HEK293 (cell line): Measurements from ENCODE around the gene RFX2.

Source experiments
- CTCF ChIA-PET: fragments of 350-600 bp; formaldehyde crosslinking; extraction: SDS; loops from one replicate; lab custom pipeline; 2021; ENCODE audit warnings: antibody characterized with exemption; lab: Yijun Ruan, JAX
- POLR2A ChIA-PET: fragments of 300-600 bp; formaldehyde crosslinking; extraction: SDS; loops from one replicate; lab custom pipeline; 2020; ENCODE audit warnings: antibody characterized with exemption, inconsistent platforms; lab: Yijun Ruan, JAX
- H3K27ac ChIP-seq: fragments of 200-500 bp; sonication (Bioruptor generic); 2 replicates; pipeline ENCODE4 v1.5.1; 2014; ENCODE audit warnings: low read depth, low read length, control low read depth, inconsistent platforms; ENCODE audit errors: extremely low read depth
- H3K36me3 ChIP-seq, 2 experiments: fragments of 200-500 bp in 1 of 2; sonication (Bioruptor generic) in 1 of 2; 1 replicate in 1 of 2; 2 replicates in 1 of 2; pipeline ENCODE4 v1.5.1; 2014 to 2017; ENCODE audit warnings: inconsistent platforms in 2 of 2, low read length in 2 of 2; ENCODE audit not compliant: control insufficient read depth in 2 of 2, insufficient read depth in 1 of 2
- H3K4me1 ChIP-seq: fragments of 200-500 bp; sonication (Bioruptor generic); 2 replicates; pipeline ENCODE4 v1.5.1; 2014; ENCODE audit warnings: mild to moderate bottlenecking, low read length, inconsistent platforms; ENCODE audit not compliant: control insufficient read depth, insufficient read depth
- H3K4me3 ChIP-seq: 2 replicates; pipeline ENCODE4 v1.5.1; 2011; ENCODE audit warnings: low read depth, mild to moderate bottlenecking, control low read depth, low read length, moderate library complexity
- H3K9me3 ChIP-seq: fragments of 200-500 bp; sonication (Bioruptor generic); 2 replicates; pipeline ENCODE4 v1.5.1; 2014; ENCODE audit warnings: low read depth, low read length, inconsistent platforms; ENCODE audit not compliant: control insufficient read depth, insufficient read depth
- EGR2 ChIP-seq: fragments of 450-650 bp; formaldehyde crosslinking; IDR thresholded peaks from 2 replicates; pipeline ENCODE4 v1.5.1; 2016; ENCODE audit warnings: low read depth, missing biosample characterization, missing genetic modification characterization
- GLI2 ChIP-seq: fragments of 450-650 bp; formaldehyde crosslinking; IDR thresholded peaks from 2 replicates; pipeline ENCODE4; 2017; ENCODE audit warnings: missing biosample characterization, missing genetic modification characterization, low read depth, borderline replicate concordance
- GLIS1 ChIP-seq: fragments of 450-650 bp; formaldehyde crosslinking; IDR thresholded peaks from 2 replicates; pipeline ENCODE4 v1.5.1; 2016; ENCODE audit warnings: missing biosample characterization, missing genetic modification characterization
- HIC1 ChIP-seq: fragments of 450-650 bp; formaldehyde crosslinking; IDR thresholded peaks from 2 replicates; pipeline ENCODE4 v1.5.1; 2016; ENCODE audit warnings: missing biosample characterization, missing genetic modification characterization
- KLF17 ChIP-seq: fragments of 450-650 bp; formaldehyde crosslinking; IDR thresholded peaks from 2 replicates; pipeline ENCODE4 v1.5.1; 2016; ENCODE audit warnings: missing biosample characterization, missing genetic modification characterization
- OSR2 ChIP-seq: fragments of 450-650 bp; formaldehyde crosslinking; IDR thresholded peaks from 2 replicates; pipeline ENCODE4 v1.5.1; 2016; ENCODE audit warnings: missing biosample characterization, missing genetic modification characterization
- PRDM4 ChIP-seq: fragments of 450-650 bp; formaldehyde crosslinking; IDR thresholded peaks from 2 replicates; pipeline ENCODE4 v1.5.1; 2017; ENCODE audit warnings: missing biosample characterization, missing genetic modification characterization
- SCRT2 ChIP-seq: fragments of 450-650 bp; formaldehyde crosslinking; IDR thresholded peaks from 2 replicates; pipeline ENCODE4 v1.5.1; 2016; ENCODE audit warnings: missing biosample characterization, missing genetic modification characterization
- SP2 ChIP-seq: fragments of 450-650 bp; formaldehyde crosslinking; IDR thresholded peaks from 2 replicates; pipeline ENCODE4 v1.5.1; 2016; ENCODE audit warnings: missing biosample characterization, missing genetic modification characterization
- SP7 ChIP-seq: fragments of 450-650 bp; formaldehyde crosslinking; IDR thresholded peaks from 2 replicates; pipeline ENCODE4 v1.5.1; 2016; ENCODE audit warnings: missing biosample characterization, missing genetic modification characterization
- WT1 ChIP-seq: fragments of 450-650 bp; formaldehyde crosslinking; IDR thresholded peaks from 2 replicates; pipeline ENCODE4 v1.5.1; 2016; ENCODE audit warnings: missing biosample characterization, missing genetic modification characterization
- YY2 ChIP-seq: fragments of 450-650 bp; formaldehyde crosslinking; IDR thresholded peaks from 2 replicates; pipeline ENCODE4 v1.5.1; 2016; ENCODE audit warnings: missing biosample characterization, missing genetic modification characterization
- ZFHX2 ChIP-seq: fragments of 450-650 bp; formaldehyde crosslinking; conservative IDR thresholded peaks from 2 replicates; pipeline ENCODE4 v1.5.1; 2016; ENCODE audit warnings: missing biosample characterization, missing genetic modification characterization
- ZFP3 ChIP-seq: fragments of 450-650 bp; formaldehyde crosslinking; IDR thresholded peaks from 2 replicates; pipeline ENCODE4 v1.5.1; 2016; ENCODE audit warnings: low read depth, missing biosample characterization, missing genetic modification characterization
- ZFP37 ChIP-seq: fragments of 450-650 bp; formaldehyde crosslinking; IDR thresholded peaks from 2 replicates; pipeline ENCODE4 v1.5.1; 2016; ENCODE audit warnings: missing biosample characterization, missing genetic modification characterization
- ZNF138 ChIP-seq: fragments of 450-650 bp; formaldehyde crosslinking; IDR thresholded peaks from 2 replicates; pipeline ENCODE4 v1.5.1; 2016; ENCODE audit warnings: missing biosample characterization, missing genetic modification characterization, borderline replicate concordance
- ZNF157 ChIP-seq: fragments of 450-650 bp; formaldehyde crosslinking; IDR thresholded peaks from 2 replicates; pipeline ENCODE4 v1.5.1; 2016; ENCODE audit warnings: missing biosample characterization, missing genetic modification characterization
- ZNF19 ChIP-seq: fragments of 450-650 bp; formaldehyde crosslinking; IDR thresholded peaks from 2 replicates; pipeline ENCODE4; 2016; ENCODE audit warnings: missing biosample characterization, missing genetic modification characterization, low read depth
- ZNF23 ChIP-seq: fragments of 450-650 bp; formaldehyde crosslinking; IDR thresholded peaks from 2 replicates; pipeline ENCODE4 v1.5.1; 2016; ENCODE audit warnings: missing biosample characterization, missing genetic modification characterization, borderline replicate concordance
- ZNF341 ChIP-seq: fragments of 450-650 bp; formaldehyde crosslinking; IDR thresholded peaks from 2 replicates; pipeline ENCODE4; 2016; ENCODE audit warnings: low read depth, missing biosample characterization, missing genetic modification characterization
- ZNF629 ChIP-seq: fragments of 450-650 bp; formaldehyde crosslinking; IDR thresholded peaks from 2 replicates; pipeline ENCODE4 v1.5.1; 2017; ENCODE audit warnings: missing biosample characterization, missing genetic modification characterization
- ZNF677 ChIP-seq: fragments of 450-650 bp; IDR thresholded peaks from 2 replicates; pipeline ENCODE4 v1.5.0; 2018; ENCODE audit warnings: missing biosample characterization, mild to moderate bottlenecking, missing genetic modification characterization, moderate library complexity
- ZNF768 ChIP-seq: fragments of 450-650 bp; formaldehyde crosslinking; IDR thresholded peaks from 2 replicates; pipeline ENCODE4 v1.5.1; 2018; ENCODE audit warnings: missing biosample characterization, mild to moderate bottlenecking, missing genetic modification characterization
- TF ChIP-seq, protein P1 (sequence below): fragments of 450-650 bp; formaldehyde crosslinking; IDR thresholded peaks from 2 replicates; pipeline ENCODE4 v1.5.1; 2016; ENCODE audit warnings: missing biosample characterization, missing genetic modification characterization

Gene RFX2

DNA sequence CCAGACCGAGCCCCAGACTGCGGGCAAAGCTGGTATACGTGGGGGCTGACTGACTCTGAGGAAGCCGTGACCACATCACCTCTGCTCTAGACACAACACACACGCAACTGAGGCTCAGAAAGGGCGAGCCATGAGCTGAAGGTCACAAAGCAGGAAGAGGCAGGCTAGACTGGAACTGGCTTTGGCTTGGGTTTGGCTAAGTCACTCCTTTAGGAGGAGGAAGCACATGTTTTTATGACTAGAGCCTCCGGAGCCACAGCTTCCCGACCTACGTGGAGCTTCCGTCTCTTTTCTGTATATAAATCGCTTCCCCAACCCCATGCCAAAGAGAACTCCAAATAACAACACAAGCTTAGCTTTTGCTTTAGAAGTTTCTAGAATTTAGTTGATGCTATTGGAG, 48.0 kb downstream of the RFX2 start (continued):
- no peak for TF ChIP-seq ZFP37
- no peak for TF ChIP-seq WT1 (tag by site-specific recombination)
- TF ChIP-seq ZNF138 (tag by site-specific recombination), result no peak
- TF ChIP-seq OSR2 (tag by site-specific recombination), result no peak
- TF ChIP-seq SP2 (tag by site-specific recombination), result no peak
- no peak for TF ChIP-seq YY2 (tag by site-specific recombination)
- no peak for TF ChIP-seq ZFP3 (tag by site-specific recombination)
- no peak for TF ChIP-seq ZNF23 (tag by site-specific recombination)

DNA sequence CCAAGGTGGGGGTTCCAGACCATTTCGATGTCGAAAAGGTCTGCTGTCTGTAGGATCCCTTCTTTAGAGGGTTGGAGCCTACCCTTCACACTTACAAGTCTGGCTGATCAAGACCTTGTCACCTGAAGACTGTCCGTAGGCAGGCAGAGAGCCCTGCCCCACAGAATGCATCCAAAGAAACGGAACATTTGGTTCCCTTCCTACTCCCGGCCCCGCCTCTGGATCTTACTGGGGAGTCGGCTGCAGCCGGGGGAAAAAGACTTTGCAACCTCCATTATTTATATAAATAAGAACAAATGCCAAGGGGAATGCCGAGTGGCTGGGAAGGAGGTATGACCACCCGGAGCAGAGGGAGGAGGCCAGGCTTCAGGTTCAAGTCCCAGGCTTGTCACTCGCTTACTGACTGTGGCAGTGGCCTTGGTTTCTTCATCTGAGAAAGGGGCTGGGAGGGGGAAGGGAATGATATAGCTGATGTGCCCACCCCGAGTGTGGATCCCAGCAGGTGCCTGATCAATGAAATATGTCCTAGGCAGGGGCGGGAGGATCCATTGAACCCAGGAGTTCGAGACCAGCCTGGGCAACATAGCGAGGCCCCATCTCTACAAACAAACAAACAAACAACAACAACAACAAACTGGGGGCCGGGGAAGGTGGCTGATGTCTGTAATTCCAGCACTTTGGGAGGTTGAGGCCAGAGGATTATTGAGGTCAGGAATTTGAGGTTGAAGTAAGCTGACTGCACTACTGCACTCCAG, 48.7 kb downstream of the RFX2 start:
- ChIA-PET POLR2A (no interaction called here), CTCF (interaction anchor here (0.6 to 4.3 kb wide), 5 partner anchors 11 to 306 kb away, joined by 3 to 15 read pairs (median 3); no protein-coding TSS in a partner anchor)
- no peak overlapping the region for H3K4me3 ChIP-seq
- no peak for TF ChIP-seq ZNF157 (tag by site-specific recombination)
- TF ChIP-seq PRDM4 (tag by site-specific recombination), result no peak
- no peak for TF ChIP-seq OSR2 (tag by site-specific recombination)
- TF ChIP-seq GLIS1 (tag by site-specific recombination), result no peak
- no peak for TF ChIP-seq ZNF768
- TF ChIP-seq, protein P1, sequence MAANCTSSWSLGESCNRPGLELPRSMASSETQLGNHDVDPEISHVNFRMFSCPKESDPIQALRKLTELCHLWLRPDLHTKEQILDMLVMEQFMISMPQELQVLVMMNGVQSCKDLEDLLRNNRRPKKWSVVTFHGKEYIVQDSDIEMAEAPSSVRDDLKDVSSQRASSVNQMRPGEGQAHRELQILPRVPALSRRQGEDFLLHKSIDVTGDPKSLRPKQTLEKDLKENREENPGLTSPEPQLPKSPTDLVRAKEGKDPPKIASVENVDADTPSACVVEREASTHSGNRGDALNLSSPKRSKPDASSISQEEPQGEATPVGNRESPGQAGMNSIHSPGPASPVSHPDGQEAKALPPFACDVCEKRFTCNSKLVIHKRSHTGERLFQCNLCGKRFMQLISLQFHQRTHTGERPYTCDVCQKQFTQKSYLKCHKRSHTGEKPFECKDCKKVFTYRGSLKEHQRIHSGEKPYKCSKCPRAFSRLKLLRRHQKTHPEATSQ (tag by site-specific recombination), result no peak
- TF ChIP-seq YY2 (tag by site-specific recombination), result no peak
- no peak overlapping the region for H3K27ac ChIP-seq
- H3K9me3 ChIP-seq, result no peaks in the 10 kb centered on the region
- H3K4me1 ChIP-seq, result peaks cover 5% of the 10 kb centered on the region; the same call in 1 of the 2 replicates
- H3K36me3 ChIP-seq, result no peaks in the 10 kb centered on the region

GRCh38 chr19:6060600-6061375, 49.5 kb downstream of the RFX2 start:
- ChIA-PET POLR2A (no interaction called here), CTCF (interaction anchor here (1.2 kb wide), 1 partner anchor 13 kb away, joined by 3 read pairs; no protein-coding TSS in a partner anchor)
- Histone ChIP-seq H3K4me1 (no peaks in the 10 kb centered on the region), H3K36me3 (no peaks in the 10 kb centered on the region), H3K27ac (no peak overlapping the region), H3K9me3 (no peaks in the 10 kb centered on the region), H3K4me3 (no peak overlapping the region)
- 0 out of 2 replicates have a peak, but pooled peaks have one; percentile 24 for TF ChIP-seq EGR2
- TF ChIP-seq HIC1, result no peak
- TF ChIP-seq GLI2 (tag by site-specific recombination), result no peak
- peak; percentile 44; the same call in 1 of the 2 replicates for TF ChIP-seq SP7 (tag by site-specific recombination)
- peak; percentile 92 for TF ChIP-seq ZNF341 (tag by site-specific recombination)
- peak; percentile 99 for TF ChIP-seq ZNF677 (tag by site-specific recombination)
- TF ChIP-seq ZNF629, result 0 out of 2 replicates have a peak, but pooled peaks have one; percentile 24
- peak; percentile 59; the same call in 1 of the 2 replicates for TF ChIP-seq WT1 (tag by site-specific recombination)
- peak; percentile 91 for TF ChIP-seq KLF17
- TF ChIP-seq ZNF19 (tag by site-specific recombination), result no peak
- TF ChIP-seq ZFHX2 (tag by site-specific recombination), result peak; percentile 30; the same call in 1 of the 2 replicates
- peak; percentile 36; the same call in 1 of the 2 replicates for TF ChIP-seq SCRT2 (tag by site-specific recombination)
